GM18867 (cell line): ENCODE data around the gene KCNH2.

Experiments used
- ATAC-seq: cut with Tn5 transposase; IDR thresholded peaks from one replicate; pipeline ENCODE4 v1.9.1; 2021; ENCODE audit warnings: mild to moderate bottlenecking, moderate library complexity; ENCODE audit not compliant: unreplicated experiment

KCNH2 gene

DNA sequence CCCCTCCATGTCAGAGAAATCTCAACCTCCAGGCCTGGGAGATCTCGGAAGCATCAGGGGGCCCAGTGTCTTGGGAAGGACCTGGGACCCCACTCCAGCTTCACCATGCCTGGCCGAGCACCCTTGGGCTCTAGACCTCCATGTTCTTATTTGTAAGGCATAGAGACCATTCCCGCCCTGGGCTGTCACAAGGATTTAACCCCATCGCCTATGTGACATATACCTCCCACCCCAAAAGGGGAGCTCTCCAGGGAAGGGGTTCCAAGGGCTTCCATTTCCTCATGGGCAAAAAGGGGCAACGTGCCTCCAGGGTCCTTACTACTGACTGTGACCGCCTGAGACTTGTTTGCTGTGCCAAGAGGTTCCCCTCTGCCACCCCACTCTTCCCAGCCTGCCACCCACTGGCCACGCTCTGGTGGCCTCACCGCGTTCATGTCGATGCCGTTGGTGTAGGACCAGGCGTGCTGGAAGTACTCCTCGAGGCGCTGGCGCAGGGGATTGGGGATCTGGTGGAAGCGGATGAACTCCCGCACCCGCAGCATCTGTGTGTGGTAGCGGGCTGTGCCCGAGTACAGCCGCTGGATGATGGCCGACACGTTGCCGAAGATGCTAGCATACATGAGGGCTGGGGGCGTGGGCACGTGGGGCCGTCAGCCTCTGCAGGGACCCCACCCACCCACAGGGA is 27.5 kb downstream of the KCNH2 start:
- no peak for ATAC-seq

DNA sequence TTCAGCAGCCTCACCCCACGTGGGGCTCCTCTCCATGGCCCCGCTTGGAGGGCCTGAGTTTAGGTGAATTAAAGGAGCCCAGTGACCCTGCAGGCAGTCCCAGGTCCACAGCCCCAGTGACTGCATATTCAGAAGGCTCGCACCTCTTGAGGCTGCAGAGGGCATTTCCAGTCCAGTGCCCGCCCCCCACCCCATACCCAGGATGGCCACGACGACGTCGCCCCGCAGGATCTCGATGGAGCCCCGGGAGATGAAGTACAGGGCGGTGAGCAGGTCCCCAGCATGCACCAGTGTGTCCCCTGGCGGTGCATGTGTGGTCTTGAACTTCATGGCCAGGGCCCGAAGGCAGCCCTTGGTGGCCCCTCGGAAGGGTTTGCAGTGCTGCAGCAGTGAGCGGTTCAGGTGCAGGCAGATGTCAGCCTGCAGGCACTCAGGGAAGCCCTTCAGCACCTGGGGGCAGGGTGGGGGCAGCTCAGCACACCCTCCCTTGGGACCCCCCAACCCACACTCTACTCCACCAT is 28.1 kb downstream of the KCNH2 start:
- ATAC-seq = no peak

DNA sequence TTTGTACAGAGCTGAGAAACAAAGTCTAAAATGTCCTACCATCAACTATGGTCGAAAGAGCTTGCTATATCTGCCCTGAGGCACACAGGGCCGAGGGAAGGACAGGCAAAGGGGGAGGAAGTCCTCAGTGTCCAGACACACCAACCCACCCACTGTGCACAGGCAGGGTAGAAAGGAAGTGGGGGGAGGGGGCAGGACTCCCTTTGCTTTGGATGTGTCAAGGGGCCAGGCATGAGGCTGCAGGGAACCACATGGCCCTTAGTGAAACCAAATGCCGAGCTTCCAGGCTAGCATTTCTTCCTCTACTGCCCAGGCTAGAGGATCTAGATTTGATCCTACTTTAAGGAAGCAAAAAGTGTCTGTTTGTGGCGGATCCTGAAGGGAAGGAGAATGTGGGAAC is 28.6 kb downstream of the KCNH2 start:
- ATAC-seq = no peak

DNA sequence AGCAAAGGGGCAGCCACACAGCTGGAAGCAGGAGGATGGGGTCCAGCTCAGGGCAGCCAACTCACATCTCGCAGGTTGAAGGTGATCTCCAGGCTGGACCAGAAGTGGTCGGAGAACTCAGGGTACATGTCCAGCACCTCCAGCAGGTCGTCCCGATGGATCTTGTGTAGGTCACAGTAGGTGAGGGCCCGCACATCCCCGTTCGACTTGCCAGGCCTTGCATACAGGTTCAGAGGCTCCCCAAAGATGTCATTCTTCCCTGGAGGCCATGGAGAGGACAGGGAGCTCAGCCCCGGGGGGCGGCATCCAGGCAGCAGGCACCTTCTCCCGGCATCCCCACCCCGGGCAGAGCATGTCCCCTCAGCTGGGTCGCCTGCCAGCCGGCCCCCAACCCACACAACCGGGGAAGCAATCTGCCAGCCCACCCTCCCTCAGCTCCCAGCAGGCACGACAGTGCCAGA is 29.3 kb downstream of the KCNH2 start:
- ATAC-seq = no peak

DNA sequence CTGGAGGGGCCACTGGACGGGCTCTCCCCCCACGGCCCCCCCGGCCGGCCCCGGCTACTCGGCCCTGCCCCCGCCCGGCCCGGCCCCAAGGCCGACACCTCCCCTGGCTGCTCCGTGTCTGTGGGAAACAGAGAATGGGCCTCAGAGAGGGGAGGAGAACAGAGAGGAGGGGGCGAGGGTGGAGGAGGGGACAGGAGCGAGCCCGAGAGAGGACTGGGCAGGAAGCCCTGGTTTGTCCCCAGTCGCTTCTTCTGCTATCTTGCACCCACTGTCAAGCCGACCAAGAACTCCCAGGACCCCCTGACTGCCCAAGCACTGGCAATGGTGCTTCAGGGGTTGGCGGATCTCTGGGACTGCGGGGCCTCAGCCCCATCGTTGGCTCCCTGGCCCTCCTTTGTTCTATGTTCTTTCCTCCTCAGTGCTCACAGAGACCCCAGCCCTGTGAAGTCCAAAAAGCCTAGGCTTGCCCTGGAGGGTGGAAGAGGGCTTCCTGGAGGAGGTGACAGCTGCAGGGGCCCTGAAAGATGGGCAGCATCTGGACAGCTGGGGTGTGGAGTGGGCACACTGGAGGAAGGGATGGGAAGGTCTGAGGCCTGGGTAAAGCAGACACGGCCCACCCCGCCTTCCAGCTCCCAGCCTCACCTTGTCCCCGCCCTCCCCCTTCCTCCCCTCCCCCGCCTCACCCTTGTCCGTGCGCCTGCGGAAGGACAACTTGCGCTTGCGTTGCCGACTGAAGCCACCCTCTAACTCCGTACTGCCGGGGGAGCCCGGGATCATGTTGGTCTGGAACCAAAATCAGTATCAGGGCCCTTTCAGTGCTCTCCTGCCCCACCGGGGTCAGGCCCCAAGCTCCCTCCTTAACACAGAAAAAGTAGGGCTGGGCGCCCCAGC is 30.1 kb downstream of the KCNH2 start:
- ATAC-seq = no peak

DNA sequence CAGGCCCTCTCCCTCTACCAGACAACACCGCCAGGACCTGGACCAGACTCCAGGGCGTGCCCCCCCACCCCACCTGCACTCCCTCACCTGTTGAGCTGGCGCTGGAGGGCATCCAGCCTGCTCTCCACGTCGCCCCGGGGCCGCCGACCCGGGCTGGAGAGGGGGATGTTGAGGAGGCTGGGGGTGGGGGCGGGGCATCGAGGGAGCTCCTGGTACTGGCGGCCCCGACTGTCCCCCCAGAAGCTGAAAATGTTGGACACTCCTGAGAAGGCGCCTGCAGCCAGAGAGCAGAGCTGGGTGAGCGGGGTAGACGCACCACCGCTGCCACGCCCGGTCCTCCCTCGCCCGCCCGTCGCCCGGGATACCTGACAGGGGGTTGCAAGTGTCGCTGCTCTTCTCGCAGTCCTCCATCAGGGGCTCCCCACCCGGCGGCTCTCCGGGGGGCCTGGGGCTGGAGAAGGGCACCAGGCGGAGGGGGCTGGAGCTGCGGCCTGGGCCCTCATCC is 30.8 kb downstream of the KCNH2 start:
- ATAC-seq = no peak

DNA sequence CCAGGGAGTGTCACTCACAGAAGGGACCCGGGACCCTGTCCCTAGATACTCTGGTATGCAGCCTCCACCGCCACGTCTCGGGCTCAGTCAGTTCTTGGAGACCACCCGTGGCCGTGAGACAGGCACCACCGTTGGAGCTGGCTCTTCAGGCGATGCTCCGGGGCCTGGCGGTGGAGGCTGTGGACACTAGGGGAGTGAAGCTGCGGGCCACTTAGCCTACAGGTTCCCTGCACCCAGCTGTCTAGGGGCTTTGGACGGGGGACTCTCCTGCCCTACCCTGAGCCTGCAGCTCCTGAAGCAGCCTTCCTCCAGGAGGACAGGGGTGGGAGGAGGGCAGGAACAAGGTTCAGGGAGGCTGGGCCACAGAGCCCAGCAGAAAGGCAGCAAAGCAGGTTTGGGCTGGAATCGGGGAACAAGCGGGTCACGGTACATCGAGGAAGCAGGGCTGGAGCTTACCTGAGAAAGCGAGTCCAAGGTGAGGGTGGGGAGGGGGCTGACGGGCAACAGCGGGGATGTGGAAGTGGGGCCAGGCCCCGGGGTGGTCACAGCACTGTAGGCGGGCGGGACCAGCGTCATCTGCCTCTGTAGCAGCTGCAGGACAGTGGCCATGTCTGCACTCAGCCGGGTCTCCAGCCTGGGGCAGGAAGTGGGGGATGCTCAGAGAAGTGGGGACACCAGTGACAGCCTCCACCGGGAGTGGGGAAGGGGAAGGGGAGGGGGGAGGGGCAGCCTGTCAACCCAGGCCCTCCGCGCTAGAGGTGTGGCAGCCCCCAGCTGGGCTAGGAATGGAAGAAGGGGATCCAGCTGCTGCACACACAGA is 31.5 kb downstream of the KCNH2 start:
- no peak for ATAC-seq

DNA sequence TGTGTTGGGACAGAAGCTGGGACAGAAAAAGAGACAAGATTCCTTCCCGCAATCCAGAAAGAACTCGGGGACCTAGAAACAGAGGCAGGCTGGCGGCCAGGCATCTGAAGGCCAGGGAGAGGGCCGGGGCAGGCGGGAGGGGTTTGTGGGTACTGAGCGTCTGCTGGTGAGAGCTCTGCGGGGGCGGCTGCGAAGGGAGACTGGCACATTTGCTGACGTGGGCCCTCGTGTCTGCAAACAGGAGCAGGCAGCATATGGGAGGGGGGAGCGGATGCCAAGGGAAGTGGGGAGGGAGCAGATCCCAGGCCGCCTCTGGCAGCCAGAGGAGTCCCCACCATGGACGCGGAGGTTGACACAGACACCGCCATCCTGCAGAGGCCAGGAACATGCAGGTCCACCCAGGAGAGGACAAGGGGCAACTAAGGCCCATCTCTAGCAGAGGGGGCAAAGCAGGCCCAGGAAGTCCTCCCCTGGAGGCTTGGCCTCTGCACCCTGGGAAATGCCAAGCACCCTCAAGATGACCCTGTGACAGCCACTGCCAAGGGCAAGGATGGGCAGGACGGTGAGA is 32.2 kb downstream of the KCNH2 start:
- no peak for ATAC-seq

DNA sequence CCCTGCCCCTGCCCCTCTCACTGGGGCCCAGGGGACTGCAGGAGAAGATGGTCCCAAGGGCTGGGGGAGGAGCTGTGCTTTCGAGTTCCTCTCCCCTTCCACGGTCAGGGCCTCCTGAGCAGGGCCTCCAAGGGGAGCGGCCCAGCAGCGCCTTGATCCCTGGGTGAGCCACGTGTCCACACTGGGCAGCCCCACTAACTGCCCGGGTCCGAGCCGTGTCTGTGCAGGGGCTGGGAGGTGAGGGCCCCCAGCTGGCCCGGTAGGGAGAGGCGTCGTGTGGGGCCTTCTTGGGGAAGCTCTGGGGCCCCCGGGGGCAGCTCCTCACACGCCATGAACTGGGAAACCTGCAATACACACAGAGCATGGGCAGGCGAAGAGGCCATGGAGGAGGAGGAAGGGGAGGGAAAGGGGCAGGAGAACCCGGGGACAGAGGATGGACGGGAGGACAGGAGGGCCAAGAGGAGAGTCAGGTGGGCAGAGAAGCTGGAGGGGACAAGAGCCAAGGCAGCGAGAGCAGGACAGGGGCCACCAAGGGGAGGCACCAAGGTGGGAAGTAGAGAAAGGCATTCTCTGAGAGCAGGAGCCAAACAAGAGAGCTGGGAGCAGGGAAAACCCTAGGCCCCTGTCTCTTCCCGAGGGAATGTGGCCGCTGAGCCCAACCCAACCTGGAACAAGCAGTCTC is 32.8 kb downstream of the KCNH2 start:
- ATAC-seq = no peak

DNA sequence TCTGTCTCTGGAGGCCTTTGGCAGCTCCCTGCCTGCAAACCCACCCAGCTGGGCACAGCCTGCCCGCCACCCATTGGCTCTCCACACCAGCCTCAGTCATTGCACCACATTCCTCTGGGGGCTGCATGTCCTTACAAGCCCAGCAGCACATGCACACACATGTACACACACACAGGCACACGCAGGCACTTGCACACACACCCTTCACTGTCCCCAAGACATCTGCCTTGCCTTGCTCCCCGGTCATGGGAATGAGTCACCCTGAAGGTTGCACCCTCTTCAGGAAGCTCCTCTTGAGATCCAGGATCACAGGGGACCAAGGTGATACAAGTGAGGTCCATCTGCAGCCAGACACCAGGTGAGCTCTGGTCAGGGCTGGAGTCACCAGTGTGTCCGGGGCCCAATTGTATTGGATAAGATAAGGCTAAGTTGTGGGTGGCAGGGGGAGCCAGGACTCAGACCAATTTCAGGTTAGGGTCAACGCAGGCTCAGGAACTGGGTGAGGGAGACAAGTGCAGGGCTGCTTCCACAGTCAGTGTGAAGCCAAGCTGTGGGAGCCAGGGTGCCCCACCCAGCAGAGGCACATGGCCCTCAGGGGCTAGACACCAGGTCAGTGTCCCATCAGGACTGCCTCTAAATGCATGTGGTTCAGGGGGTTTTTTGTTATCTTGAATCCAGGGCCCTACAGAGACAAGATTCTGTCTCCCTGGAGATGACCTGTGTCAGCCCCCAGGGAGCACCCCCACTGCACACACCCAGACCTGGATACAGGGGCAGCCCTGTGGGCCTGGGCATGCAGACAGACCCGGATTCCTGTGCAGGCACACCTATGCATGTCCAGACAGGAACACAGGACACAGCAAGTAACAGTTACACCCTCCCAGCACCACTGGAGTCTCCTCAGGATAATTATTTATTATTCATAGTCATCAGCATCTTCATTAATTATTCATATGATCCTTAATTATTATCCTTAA is 33.8 kb downstream of the KCNH2 start:
- no peak for ATAC-seq

DNA sequence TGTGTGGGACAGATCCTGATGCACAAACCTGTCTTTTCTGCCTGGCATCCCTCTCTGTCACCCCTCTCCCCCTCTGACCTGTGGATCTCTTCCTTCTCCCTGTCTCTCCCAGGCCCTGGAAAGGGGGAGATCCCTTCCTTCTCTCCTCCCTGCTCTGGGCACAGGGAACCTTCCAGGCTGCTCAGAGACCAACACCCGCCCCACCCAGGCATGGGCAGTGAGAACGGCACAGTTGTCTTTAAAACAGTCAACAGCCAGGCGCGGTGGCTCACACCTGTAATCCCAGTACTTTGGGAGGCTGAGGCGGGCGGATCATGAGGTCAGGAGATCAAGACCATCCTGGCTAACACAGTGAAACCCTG is 34.7 kb downstream of the KCNH2 start:
- ATAC-seq = no peak

DNA sequence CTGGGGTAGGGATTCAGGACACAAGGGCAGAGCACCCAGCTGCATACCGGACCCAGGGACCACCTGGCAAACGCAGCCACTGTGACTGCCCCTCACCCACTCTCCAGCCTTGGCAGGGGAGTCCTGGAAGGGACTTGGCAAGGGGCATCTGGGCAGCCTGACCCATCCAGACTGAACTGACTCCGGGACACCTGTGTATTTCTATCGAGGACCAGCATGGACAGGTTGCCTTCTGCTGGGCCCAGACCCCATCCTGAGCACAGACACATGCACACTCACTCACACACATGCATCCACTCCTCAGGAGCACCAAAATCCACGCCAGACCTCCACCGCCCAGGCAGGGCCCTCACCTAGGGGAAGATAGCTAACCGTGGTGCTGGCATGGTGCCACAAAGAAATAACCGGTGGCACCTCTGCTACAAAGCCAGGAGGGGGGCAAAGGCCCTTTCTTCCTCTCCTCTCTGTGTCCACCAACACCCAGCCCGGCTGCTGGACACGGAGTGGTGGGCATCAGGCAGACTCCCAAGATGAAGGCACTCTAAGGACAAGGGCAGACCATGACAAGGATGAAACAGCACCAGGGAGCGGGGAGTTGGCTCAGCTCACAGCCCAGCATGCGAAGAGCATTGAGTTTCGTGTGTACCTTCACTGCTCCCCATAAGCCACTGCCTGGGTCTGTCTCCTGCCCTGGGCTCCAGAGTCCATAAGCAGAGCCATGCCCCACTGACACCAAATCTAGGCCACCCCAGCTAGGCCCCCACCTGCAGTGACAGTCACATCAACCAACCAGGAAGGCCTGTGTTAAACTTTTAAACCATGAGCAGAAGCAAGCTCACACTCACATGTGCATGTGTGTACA is 35.3 kb downstream of the KCNH2 start:
- peak; percentile 7 for ATAC-seq

DNA sequence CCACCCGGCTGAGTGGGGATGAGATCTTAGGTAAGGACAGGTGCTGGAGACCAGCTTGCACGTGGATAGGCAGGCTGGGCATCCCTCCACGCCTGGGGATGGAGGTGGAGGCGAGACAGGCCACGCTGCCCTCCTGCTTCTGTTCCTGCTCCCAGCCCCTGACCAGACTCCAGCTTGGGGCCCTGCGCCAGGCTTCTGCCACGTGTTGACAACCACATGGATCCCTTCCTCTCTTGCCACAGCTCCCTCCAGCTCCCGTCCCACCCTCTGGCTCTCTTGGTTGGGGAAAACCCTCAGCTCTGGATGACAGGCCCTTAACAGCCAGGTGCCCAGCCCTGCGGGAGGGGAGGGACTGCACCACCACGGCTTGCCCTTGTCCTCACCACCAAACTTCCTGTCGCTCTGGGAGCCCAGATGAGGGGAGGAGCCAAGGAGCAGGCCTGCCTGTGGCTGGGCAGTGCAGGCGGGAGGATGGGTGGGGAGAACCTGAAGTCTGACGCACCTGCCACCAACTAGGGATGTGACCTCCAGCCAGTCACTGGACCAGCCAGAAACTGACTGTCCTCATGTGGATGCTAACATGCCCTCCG is 36.0 kb downstream of the KCNH2 start:
- ATAC-seq = peak; percentile 76

DNA sequence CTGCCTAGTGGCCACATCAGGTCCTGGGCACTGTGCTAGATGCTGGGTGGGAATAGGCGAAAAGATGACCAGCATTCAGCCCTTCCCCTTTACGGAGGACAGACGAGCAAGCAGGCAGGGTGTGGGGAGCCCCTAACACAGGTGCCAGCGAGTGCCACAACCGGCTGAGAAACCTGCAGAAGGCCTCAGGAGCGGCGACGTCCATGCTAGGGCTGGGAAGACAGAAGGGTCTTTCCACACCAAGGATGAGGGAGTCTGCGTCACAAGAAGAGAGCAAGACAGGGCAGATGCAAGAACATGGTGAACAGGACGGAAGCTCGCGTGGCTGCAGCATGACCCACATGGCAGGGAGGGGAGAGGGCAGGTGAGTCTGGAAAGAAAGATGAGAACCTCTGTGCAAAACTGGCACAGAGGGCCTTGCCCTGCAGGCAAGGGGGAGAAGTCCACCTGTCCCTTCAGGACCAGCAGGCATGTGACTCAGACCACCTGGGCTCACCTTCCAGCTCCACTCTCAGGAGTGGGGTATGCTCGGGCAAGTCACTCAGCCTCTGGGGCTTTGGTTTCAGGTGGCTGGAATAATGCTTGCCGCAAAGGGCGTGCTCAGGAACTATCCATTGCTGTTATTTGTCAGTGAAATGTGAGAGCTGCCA is 36.6 kb downstream of the KCNH2 start:
- no peak for ATAC-seq

DNA sequence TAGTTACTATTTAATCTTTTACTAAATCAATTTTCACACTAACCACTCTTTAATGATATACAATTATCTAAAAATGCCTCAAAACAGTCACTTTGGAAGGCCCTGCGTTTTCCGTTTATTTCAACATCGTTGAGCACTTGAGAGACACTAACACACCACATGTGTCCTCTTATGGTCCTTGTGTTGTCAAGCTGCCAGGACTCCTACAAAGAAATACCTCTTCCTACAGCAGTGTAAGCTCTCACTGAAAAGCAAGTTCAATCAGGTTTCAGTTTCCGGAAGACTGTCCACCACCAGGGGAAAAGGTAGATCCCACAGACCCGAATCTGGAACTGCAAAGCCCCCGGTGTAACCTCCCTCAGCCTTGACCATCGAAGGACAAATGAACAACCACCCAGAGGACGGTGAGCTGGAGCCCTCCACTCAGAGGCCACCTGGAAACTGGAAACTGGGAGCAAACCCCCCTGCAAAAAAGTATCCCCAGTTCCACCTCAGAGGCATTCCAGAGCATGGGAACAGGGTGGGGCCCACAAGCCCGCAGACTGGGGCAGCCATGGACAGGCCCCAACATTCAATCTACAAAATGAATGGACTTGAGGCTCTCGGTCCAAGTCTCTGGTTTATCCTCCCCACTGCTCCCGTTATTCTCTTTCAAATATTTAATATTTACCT is 37.6 kb downstream of the KCNH2 start:
- no peak for ATAC-seq

DNA sequence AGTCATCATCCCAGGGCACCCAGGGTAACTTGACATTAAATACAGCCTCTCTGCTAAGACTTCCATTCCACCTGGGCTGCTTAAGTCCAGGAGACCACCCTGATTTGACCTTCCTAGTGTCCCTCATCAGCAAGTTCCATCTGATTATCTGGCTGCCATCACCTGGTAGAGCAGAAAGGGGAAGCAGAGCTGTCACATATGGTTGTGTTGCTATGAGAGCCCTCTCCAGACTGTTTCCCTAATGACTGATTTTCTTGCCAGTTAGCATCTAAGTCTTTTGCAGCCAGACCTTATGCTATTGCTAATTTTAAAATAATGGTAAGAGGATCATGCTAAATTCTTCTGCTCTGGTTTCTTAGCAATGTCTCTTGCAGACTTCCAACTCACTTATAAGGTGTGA is 38.7 kb downstream of the KCNH2 start:
- ATAC-seq = no peak

DNA sequence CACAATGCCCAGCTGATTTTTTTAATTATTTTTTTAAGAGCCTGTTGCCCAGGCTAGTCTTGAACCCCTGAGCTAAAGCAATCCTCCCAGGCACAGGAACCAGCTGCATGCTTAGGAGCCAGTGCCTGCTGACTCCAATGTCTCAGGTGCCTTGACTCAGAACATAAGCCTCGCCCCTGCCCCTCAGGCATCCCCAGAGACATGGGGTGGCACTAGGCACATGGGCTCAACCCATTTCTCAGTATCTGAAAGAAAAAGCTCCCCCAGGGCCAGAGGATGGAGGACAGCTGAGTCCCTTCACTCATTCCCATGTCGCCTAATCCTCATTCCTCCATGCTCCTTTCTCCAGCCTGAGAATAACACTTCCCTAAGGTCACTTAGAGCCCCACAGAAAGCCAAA is 39.1 kb downstream of the KCNH2 start:
- no peak for ATAC-seq
